WTC11 (cell line): Measurements from ENCODE around the gene ZKSCAN1. TPM values are rescaled to one million over a fixed set of nuclear protein-coding genes. Genes with fewer than 3 reads are reported as not detected.

Experiments used
- ATAC-seq: fragments of 200-7000 bp; cut with Tn5 transposase; 2 replicates; pipeline ENCODE4 v1.10.0; 2021; ENCODE audit warnings: mild to moderate bottlenecking, moderate library complexity
- CTCF ChIA-PET: fragments of 300-600 bp; sonication (Branson Sonifier 250); formaldehyde crosslinking; loops from one replicate; lab custom pipeline; 2021; ENCODE audit warnings: antibody characterized with exemption; lab: Charles Lee
- POLR2A ChIA-PET: fragments of 350-600 bp; sonication (Branson Sonifier 250); formaldehyde crosslinking; loops from one replicate; lab custom pipeline; 2021; ENCODE audit warnings: antibody characterized with exemption; lab: Charles Lee
- DNase-seq: peaks from one replicate; pipeline ENCODE4 v3.0.0; 2021; ENCODE audit warnings: low spot score
- H3K27ac Mint-ChIP-seq: 2 replicates; pipeline ENCODE4 v1.8.0; 2021; ENCODE audit warnings: mixed read lengths
- H3K27me3 Mint-ChIP-seq: 2 replicates; pipeline ENCODE4 v1.8.0; 2021; ENCODE audit warnings: low read depth, mild to moderate bottlenecking, moderate library complexity, mixed read lengths
- H3K36me3 Mint-ChIP-seq: 2 replicates; pipeline ENCODE4 v1.8.0; 2021; ENCODE audit warnings: mixed read lengths
- H3K4me1 Mint-ChIP-seq: 2 replicates; pipeline ENCODE4 v1.8.0; 2022; ENCODE audit warnings: mixed read lengths
- H3K4me3 Mint-ChIP-seq: 2 replicates; pipeline ENCODE4 v1.8.0; 2021; ENCODE audit warnings: mild to moderate bottlenecking, moderate library complexity, mixed read lengths
- H3K9me3 Mint-ChIP-seq: 2 replicates; pipeline ENCODE4 v1.8.0; 2021; ENCODE audit warnings: mixed read lengths
- AFF4 ChIP-seq: sonication (generic); formaldehyde crosslinking; IDR thresholded peaks from 2 replicates; pipeline ENCODE4 v1.8.1; 2023; ENCODE audit warnings: mild to moderate bottlenecking, missing genetic modification reagents, borderline replicate concordance
- CREM ChIP-seq: sonication (generic); formaldehyde crosslinking; IDR thresholded peaks from 2 replicates; pipeline ENCODE4 v1.8.1; 2022; ENCODE audit warnings: mild to moderate bottlenecking, missing genetic modification reagents, moderate library complexity
- ERG ChIP-seq: fragments of 250-450 bp; sonication (Bioruptor Pico); IDR thresholded peaks from 2 replicates; pipeline ENCODE4 v1.8.0; 2021; ENCODE audit warnings: mild to moderate bottlenecking
- FOXJ3 ChIP-seq: sonication (generic); formaldehyde crosslinking; IDR thresholded peaks from 2 replicates; pipeline ENCODE4 v1.9.0; 2021; ENCODE audit warnings: missing genetic modification reagents, mild to moderate bottlenecking, borderline replicate concordance
- GABPB1 ChIP-seq: sonication (generic); formaldehyde crosslinking; IDR thresholded peaks from 2 replicates; pipeline ENCODE4 v1.8.1; 2023; ENCODE audit warnings: mild to moderate bottlenecking, missing genetic modification reagents
- GRHL2 ChIP-seq: fragments of 250-450 bp; sonication (Bioruptor Pico); IDR thresholded peaks from 2 replicates; pipeline ENCODE4 v1.8.0; 2022; ENCODE audit warnings: mild to moderate bottlenecking, moderate library complexity; ENCODE audit not compliant: insufficient replicate concordance, severe bottlenecking
- RELA ChIP-seq: sonication (generic); formaldehyde crosslinking; IDR thresholded peaks from 2 replicates; pipeline ENCODE4 v1.8.1; 2022; ENCODE audit warnings: missing genetic modification reagents, mild to moderate bottlenecking, borderline replicate concordance
- RORB ChIP-seq: fragments of 250-450 bp; sonication (Bioruptor Pico); IDR thresholded peaks from 2 replicates; pipeline ENCODE4 v1.9.0; 2021; ENCODE audit warnings: mild to moderate bottlenecking
- STAT6 ChIP-seq: sonication (generic); formaldehyde crosslinking; conservative IDR thresholded peaks from 2 replicates; pipeline ENCODE4 v1.8.1; 2023; ENCODE audit warnings: mild to moderate bottlenecking, low read depth, missing genetic modification reagents, moderate library complexity
- TCF7 ChIP-seq: sonication (generic); formaldehyde crosslinking; IDR thresholded peaks from 2 replicates; pipeline ENCODE4 v1.8.0; 2022; ENCODE audit warnings: mild to moderate bottlenecking, low read depth, missing genetic modification reagents, moderate library complexity
- ZBTB21 ChIP-seq: sonication (generic); formaldehyde crosslinking; IDR thresholded peaks from 2 replicates; pipeline ENCODE4 v1.8.1; 2023; ENCODE audit warnings: mild to moderate bottlenecking, missing genetic modification reagents, borderline replicate concordance
- ZNF219 ChIP-seq: sonication (generic); formaldehyde crosslinking; IDR thresholded peaks from 2 replicates; pipeline ENCODE4 v1.8.0; 2023; ENCODE audit warnings: missing genetic modification reagents, mild to moderate bottlenecking, borderline replicate concordance
- ZNF232 ChIP-seq: sonication (generic); formaldehyde crosslinking; IDR thresholded peaks from 2 replicates; pipeline ENCODE4 v1.8.0; 2022; ENCODE audit warnings: mild to moderate bottlenecking, missing genetic modification reagents
- ZNF423 ChIP-seq: fragments of 250-450 bp; sonication (Bioruptor Pico); IDR thresholded peaks from 2 replicates; pipeline ENCODE4 v2.1.2; 2022; ENCODE audit warnings: mild to moderate bottlenecking, moderate library complexity
- ZNF425 ChIP-seq: fragments of 250-450 bp; sonication (Bioruptor Pico); conservative IDR thresholded peaks from 2 replicates; pipeline ENCODE4 v1.9.0; 2021; ENCODE audit warnings: mild to moderate bottlenecking
- total RNA-seq: library from RNA; stranded (reverse); gene quantifications from 3 replicates; pipeline ENCODE4 v1.2.3, GENCODE V29; 2021
- TF ChIP-seq, protein P1 (sequence below): sonication (generic); formaldehyde crosslinking; IDR thresholded peaks from 2 replicates; pipeline ENCODE4 v1.8.0; 2023; ENCODE audit warnings: missing genetic modification reagents, mild to moderate bottlenecking, borderline replicate concordance

Gene ZKSCAN1
- total RNA-seq, 1 experiment from 2014 or later = 46.6 TPM

- no peak for TF ChIP-seq CREM (CRISPR knock-in tag)
- TF ChIP-seq GRHL2 (CRISPR knock-in tag) = no peak
- TF ChIP-seq ERG (CRISPR knock-in tag) = no peak
- no peak for TF ChIP-seq TCF7 (CRISPR knock-in tag)
- no peak for TF ChIP-seq ZNF232 (CRISPR knock-in tag)
- TF ChIP-seq RORB (CRISPR knock-in tag) = no peak
- no peak for TF ChIP-seq ZBTB21 (CRISPR knock-in tag)
- TF ChIP-seq ZNF425 (CRISPR knock-in tag) = no peak
- TF ChIP-seq FOXJ3 (CRISPR knock-in tag) = no peak
- no peak for TF ChIP-seq RELA
- TF ChIP-seq STAT6 (CRISPR knock-in tag) = no peak
- TF ChIP-seq GABPB1 (CRISPR knock-in tag) = no peak
- no peak for TF ChIP-seq AFF4
- TF ChIP-seq, protein P1, sequence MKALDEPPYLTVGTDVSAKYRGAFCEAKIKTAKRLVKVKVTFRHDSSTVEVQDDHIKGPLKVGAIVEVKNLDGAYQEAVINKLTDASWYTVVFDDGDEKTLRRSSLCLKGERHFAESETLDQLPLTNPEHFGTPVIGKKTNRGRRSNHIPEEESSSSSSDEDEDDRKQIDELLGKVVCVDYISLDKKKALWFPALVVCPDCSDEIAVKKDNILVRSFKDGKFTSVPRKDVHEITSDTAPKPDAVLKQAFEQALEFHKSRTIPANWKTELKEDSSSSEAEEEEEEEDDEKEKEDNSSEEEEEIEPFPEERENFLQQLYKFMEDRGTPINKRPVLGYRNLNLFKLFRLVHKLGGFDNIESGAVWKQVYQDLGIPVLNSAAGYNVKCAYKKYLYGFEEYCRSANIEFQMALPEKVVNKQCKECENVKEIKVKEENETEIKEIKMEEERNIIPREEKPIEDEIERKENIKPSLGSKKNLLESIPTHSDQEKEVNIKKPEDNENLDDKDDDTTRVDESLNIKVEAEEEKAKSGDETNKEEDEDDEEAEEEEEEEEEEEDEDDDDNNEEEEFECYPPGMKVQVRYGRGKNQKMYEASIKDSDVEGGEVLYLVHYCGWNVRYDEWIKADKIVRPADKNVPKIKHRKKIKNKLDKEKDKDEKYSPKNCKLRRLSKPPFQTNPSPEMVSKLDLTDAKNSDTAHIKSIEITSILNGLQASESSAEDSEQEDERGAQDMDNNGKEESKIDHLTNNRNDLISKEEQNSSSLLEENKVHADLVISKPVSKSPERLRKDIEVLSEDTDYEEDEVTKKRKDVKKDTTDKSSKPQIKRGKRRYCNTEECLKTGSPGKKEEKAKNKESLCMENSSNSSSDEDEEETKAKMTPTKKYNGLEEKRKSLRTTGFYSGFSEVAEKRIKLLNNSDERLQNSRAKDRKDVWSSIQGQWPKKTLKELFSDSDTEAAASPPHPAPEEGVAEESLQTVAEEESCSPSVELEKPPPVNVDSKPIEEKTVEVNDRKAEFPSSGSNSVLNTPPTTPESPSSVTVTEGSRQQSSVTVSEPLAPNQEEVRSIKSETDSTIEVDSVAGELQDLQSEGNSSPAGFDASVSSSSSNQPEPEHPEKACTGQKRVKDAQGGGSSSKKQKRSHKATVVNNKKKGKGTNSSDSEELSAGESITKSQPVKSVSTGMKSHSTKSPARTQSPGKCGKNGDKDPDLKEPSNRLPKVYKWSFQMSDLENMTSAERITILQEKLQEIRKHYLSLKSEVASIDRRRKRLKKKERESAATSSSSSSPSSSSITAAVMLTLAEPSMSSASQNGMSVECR (CRISPR knock-in tag) = no peak
- TF ChIP-seq ZNF219 (CRISPR knock-in tag) = no peak
- TF ChIP-seq ZNF423 = no peak
- H3K9me3 Mint-ChIP-seq = no peaks in the 10 kb centered on the region
- H3K4me3 Mint-ChIP-seq = no peak overlapping the region
- CTCF ChIA-PET = interaction anchor here (1.3 kb wide), 1 partner anchor 23 kb away, joined by 4 read pairs; no protein-coding TSS in a partner anchor
- peaks cover 58% of the 10 kb centered on the region for H3K36me3 Mint-ChIP-seq
- DNase-seq (no peak), ATAC-seq (no peak)
- POLR2A ChIA-PET = no interaction called here
- no peak overlapping the region for H3K27ac Mint-ChIP-seq
- no peaks in the 10 kb centered on the region for H3K4me1 Mint-ChIP-seq
- H3K27me3 Mint-ChIP-seq = no peaks in the 10 kb centered on the region
These were observed 43.9 kb downstream of the ZKSCAN1 start for GRCh38 chr7:100059251-100059739.
